Right kidney (tissue), 1 donor: ENCODE data around the gene STK32A.

Source experiments
- DNase-seq: peaks from one replicate; pipeline ENCODE4 v3.0.0-alpha.2; 2016

STK32A gene

GRCh38 chr5:147390654-147391225 is 155.9 kb downstream of the STK32A start:
- DNase-seq = no peak

GRCh38 chr5:147391781-147392180 is 157.0 kb downstream of the STK32A start:
- DNase-seq = no peak

GRCh38 chr5:147393874-147394672 is 159.2 kb downstream of the STK32A start:
- DNase-seq = no peak

- no peak for DNase-seq
Measured at GRCh38 chr5:147396070-147396823, 161.4 kb downstream of the STK32A start.

- DNase-seq = no peak
Measured at GRCh38 chr5:147397616-147398015, 162.8 kb downstream of the STK32A start.

GRCh38 chr5:147398860-147399259 is 164.0 kb downstream of the STK32A start:
- DNase-seq = no peak

GRCh38 chr5:147400126-147400809 is 165.4 kb downstream of the STK32A start:
- no peak for DNase-seq

- DNase-seq = no peak
Measured at GRCh38 chr5:147400881-147401280, 166.1 kb downstream of the STK32A start.

- DNase-seq = no peak
Measured at GRCh38 chr5:147403651-147404640, 169.1 kb downstream of the STK32A start.

- DNase-seq = no peak
Measured at GRCh38 chr5:147404706-147405105, 169.9 kb downstream of the STK32A start.

GRCh38 chr5:147406636-147407035 is 171.8 kb downstream of the STK32A start:
- no peak for DNase-seq

GRCh38 chr5:147407094-147407681 is 172.4 kb downstream of the STK32A start:
- DNase-seq = no peak

- DNase-seq = no peak
Measured at GRCh38 chr5:147408980-147409379, 174.2 kb downstream of the STK32A start.

- DNase-seq = peak; percentile 39
Measured at GRCh38 chr5:147410496-147411358, 175.9 kb downstream of the STK32A start.

GRCh38 chr5:147411359-147412319 is 176.8 kb downstream of the STK32A start:
- no peak for DNase-seq

GRCh38 chr5:147412561-147412960 is 177.7 kb downstream of the STK32A start:
- no peak for DNase-seq

GRCh38 chr5:147413266-147413665 is 178.4 kb downstream of the STK32A start:
- no peak for DNase-seq

- no peak for DNase-seq
Measured at GRCh38 chr5:147415651-147416050, 180.8 kb downstream of the STK32A start.
